CD14-positive monocyte (primary cell): ENCODE data around the gene NELFE. TPM values are rescaled to one million over a fixed set of nuclear protein-coding genes. Genes with fewer than 3 reads are reported as not detected.

Experiments
- DNase-seq, 3 donors: peaks; one replicate each; pipeline ENCODE4 v3.0.0-alpha.2; 2011 to 2022
- H2AFZ ChIP-seq: 2 replicates; pipeline ENCODE4 v1.6.0; 2012; ENCODE audit warnings: mild to moderate bottlenecking, low read depth, low read length, inconsistent platforms; ENCODE audit not compliant: insufficient read depth, poor library complexity, severe bottlenecking
- H3K27ac ChIP-seq, 2 donors: 1 replicate in 1 of 2; 2 replicates in 1 of 2; pipeline ENCODE4 v1.5.1; 2012 to 2013; ENCODE audit warnings: low read length in 2 of 2, control low read depth in 1 of 2, inconsistent platforms in 1 of 2, low read depth in 1 of 2, mild to moderate bottlenecking in 1 of 2
- H3K27me3 ChIP-seq, 2 donors: one replicate each; pipeline versions ENCODE4 v1.6.0 to v1.6.1; 2011 to 2013; ENCODE audit warnings: low read length in 2 of 2; ENCODE audit not compliant: control insufficient read depth in 2 of 2, insufficient read depth in 2 of 2
- H3K36me3 ChIP-seq, 2 donors: replicated peaks in 1 of 2; 1 replicate in 1 of 2; 2 replicates in 1 of 2; pipeline versions ENCODE4 v1.5.1 to v1.6.1; 2012 to 2013; ENCODE audit warnings: low read length in 2 of 2, control low read depth in 1 of 2, inconsistent platforms in 1 of 2, mild to moderate bottlenecking in 1 of 2; ENCODE audit not compliant: insufficient read depth in 2 of 2, control insufficient read depth in 1 of 2
- H3K4me1 ChIP-seq, 2 donors: 1 replicate in 1 of 2; 2 replicates in 1 of 2; pipeline versions ENCODE4 v1.5.1 to v1.6.1; 2012 to 2013; ENCODE audit warnings: low read length in 2 of 2, control low read depth in 1 of 2, inconsistent platforms in 1 of 2, mild to moderate bottlenecking in 1 of 2, moderate library complexity in 1 of 2; ENCODE audit not compliant: insufficient read depth in 2 of 2, control insufficient read depth in 1 of 2
- H3K4me2 ChIP-seq: replicated peaks from 2 replicates; pipeline ENCODE3; 2012; ENCODE audit warnings: low read length, moderate library complexity, mild to moderate bottlenecking; ENCODE audit not compliant: poor library complexity, severe bottlenecking; ENCODE audit errors: extremely low read depth
- H3K4me3 ChIP-seq, 3 experiments: fragments of 200-600 bp in 1 of 3; sonication (generic) in 1 of 3; replicated peaks in 1 of 3; 1 replicate in 2 of 3; 2 replicates in 1 of 3; pipeline ENCODE4 v1.5.1; 2011 to 2013; ENCODE audit warnings: low read length in 3 of 3, mild to moderate bottlenecking in 3 of 3, control low read depth in 2 of 3, low read depth in 2 of 3, inconsistent platforms in 1 of 3, moderate library complexity in 1 of 3
- H3K79me2 ChIP-seq: 2 replicates; pipeline ENCODE4 v1.6.0; 2012; ENCODE audit warnings: mild to moderate bottlenecking, control low read depth, inconsistent platforms, low read length, moderate library complexity; ENCODE audit not compliant: insufficient read depth
- H3K9ac ChIP-seq: 2 replicates; pipeline ENCODE4 v1.6.0; 2017; ENCODE audit warnings: low read length, mild to moderate bottlenecking; ENCODE audit not compliant: insufficient read depth, poor library complexity, severe bottlenecking
- H3K9me3 ChIP-seq, 2 donors: replicated peaks in 1 of 2; 1 replicate in 1 of 2; 2 replicates in 1 of 2; pipeline versions ENCODE4 v1.5.1 to v1.6.1; 2012 to 2013; ENCODE audit warnings: low read length in 2 of 2, control low read depth in 1 of 2; ENCODE audit not compliant: control insufficient read depth in 1 of 2, insufficient read depth in 1 of 2
- H4K20me1 ChIP-seq: 2 replicates; pipeline ENCODE4 v1.6.0; 2012; ENCODE audit warnings: mild to moderate bottlenecking, low read length, control low read depth, moderate library complexity; ENCODE audit not compliant: insufficient read depth
- H3K27ac Mint-ChIP-seq, 7 donors: one replicate each; pipeline ENCODE4 v1.8.0; 2020; ENCODE audit warnings: mild to moderate bottlenecking in 7 of 7, mixed read lengths in 7 of 7, moderate library complexity in 6 of 7, inconsistent platforms in 2 of 7
- H3K27me3 Mint-ChIP-seq, 3 donors: one replicate each; pipeline ENCODE4 v1.8.0; 2021 to 2022; ENCODE audit warnings: low read depth in 3 of 3, mild to moderate bottlenecking in 3 of 3, mixed read lengths in 3 of 3, moderate library complexity in 3 of 3, inconsistent platforms in 1 of 3
- H3K36me3 Mint-ChIP-seq, 2 donors: one replicate each; pipeline ENCODE4 v1.8.0; 2020; ENCODE audit warnings: mixed read lengths in 2 of 2, inconsistent platforms in 1 of 2, mild to moderate bottlenecking in 1 of 2
- H3K4me1 Mint-ChIP-seq: one replicate; pipeline ENCODE4 v1.8.0; 2020; ENCODE audit warnings: mild to moderate bottlenecking, mixed read lengths
- H3K4me3 Mint-ChIP-seq, 2 donors: one replicate each; pipeline ENCODE4 v1.8.0; 2020; ENCODE audit warnings: mild to moderate bottlenecking in 2 of 2, mixed read lengths in 2 of 2, moderate library complexity in 1 of 2
- H3K9me3 Mint-ChIP-seq, 7 donors: one replicate each; pipeline ENCODE4 v1.8.0; 2020 to 2022; ENCODE audit warnings: mixed read lengths in 7 of 7, mild to moderate bottlenecking in 6 of 7, moderate library complexity in 6 of 7, inconsistent platforms in 2 of 7
- CTCF ChIP-seq: fragments of 200-600 bp; IDR thresholded peaks from one replicate; pipeline ENCODE4 v1.8.0; 2022; ENCODE audit warnings: antibody characterized with exemption, mild to moderate bottlenecking
- WGBS: methylation state at CpG from one replicate; pipeline ENCODE4 v1.1.5; 2013; ENCODE audit warnings: missing lambda C conversion rate; ENCODE audit not compliant: insufficient coverage; 5-methylcytosine and 5-hydroxymethylcytosine counted together
- intact Hi-C, 2 donors: fragments of 100-400 bp; cut with micrococcal nuclease; formaldehyde crosslinking; loops; one replicate each; pipeline versions ENCODE4 v1.15.0 to v1.15.1; 2023
- polyA plus RNA-seq, 3 donors: library from polyadenylated mRNA; depleted of rRNA in 1 of 3; unstranded in 2 of 3; stranded (reverse) in 1 of 3; fragments of 300-500 nt in 2 of 3; fragments of >200 nt in 1 of 3; fragmentation: Illumina TruSeq in 2 of 3; gene quantifications; 1 replicate in 2 of 3; 2 replicates in 1 of 3; pipeline ENCODE4 v1.2.3, GENCODE V29; 2012 to 2021

The NELFE gene
- polyA plus RNA-seq, 3 donors: 48.8 to 74.4 (median 61.4) TPM

DNA sequence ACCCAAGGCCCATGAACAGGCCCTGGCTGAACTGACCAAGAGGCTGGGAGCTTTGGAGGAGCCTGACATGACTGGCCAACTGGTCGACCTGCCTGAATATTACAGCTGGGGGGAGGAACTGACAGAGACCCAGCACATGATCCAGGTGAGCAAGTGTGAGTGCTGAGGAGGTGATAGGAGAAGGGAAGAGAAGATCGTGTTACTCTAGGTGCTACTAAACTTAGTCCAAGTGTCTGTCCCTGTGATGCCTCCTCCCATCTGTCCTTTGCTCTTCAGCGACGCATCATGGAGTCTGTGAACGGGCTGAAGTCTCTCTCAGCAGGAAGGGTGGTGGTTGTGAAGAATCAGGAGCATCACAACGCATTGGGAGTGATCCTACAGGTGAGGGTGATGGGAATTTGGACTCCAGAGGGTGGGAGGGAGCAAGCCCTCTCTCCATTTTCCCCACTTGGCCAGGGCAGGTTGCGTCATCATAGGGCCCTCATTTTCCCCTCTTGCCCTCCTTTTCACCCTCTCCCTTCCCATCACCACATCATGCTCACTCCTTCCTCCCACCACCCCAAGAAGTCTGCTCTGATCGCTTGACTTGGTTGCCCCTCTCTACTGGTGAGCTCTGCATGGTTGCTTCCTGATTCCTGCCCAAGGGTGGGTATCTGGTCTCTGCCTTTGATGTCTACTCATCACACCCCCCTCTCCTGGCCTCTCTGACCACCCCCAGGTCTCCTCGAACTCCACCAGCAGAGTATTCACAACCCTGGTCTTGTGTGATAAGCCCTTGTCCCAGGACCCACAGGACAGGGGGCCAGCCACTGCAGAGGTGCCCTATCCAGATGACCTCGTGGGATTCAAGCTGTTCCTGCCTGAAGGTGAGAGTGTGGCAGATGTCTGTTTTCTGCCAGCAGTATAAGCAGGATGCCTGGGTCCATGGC, 8.5 kb upstream of the NELFE start:
- H3K4me3 Mint-ChIP-seq: no peak overlapping the region
- 89% methylated on average over 5 of the region's 10 CpGs for WGBS

GRCh38 chr6:31966506-31966905, 7.7 kb upstream of the NELFE start:
- Histone ChIP-seq H3K79me2 (peaks cover 11% of the 10 kb centered on the region), H3K36me3 (peaks cover 85 to 92% of the 10 kb centered on the region in 2 donors), H3K4me2 (no peak overlapping the region), H3K27ac (no peak overlapping the region), H4K20me1 (no peaks in the 10 kb centered on the region), H3K4me3 (no peak overlapping the region), H3K9me3 (no peaks in the 10 kb centered on the region), H3K4me1 (peaks cover 8 to 12% of the 10 kb centered on the region in 2 donors), H3K27me3 (no peaks in the 10 kb centered on the region), H2AFZ (no peak overlapping the region), H3K9ac (no peak overlapping the region)
- TF ChIP-seq CTCF: no peak
- Mint-ChIP-seq H3K27me3 (peaks cover 0 to 1% (median 0%) of the 10 kb centered on the region in 3 donors), H3K4me1 (peaks cover 15% of the 10 kb centered on the region), H3K9me3 (no peaks in the 10 kb centered on the region), H3K4me3 (no peak overlapping the region), H3K27ac (peak overlapping the region in 1 of 7 donors; percentile 21), H3K36me3 (peaks cover 84 to 86% of the 10 kb centered on the region in 2 donors)
- intact Hi-C loops: no loop called here
- WGBS: 98% methylated on average over 6 of the region's 7 CpGs
- DNase-seq: no peak

More for the DNA sequence above, 8.5 kb upstream of the NELFE start:
- Histone ChIP-seq H3K9me3 (no peaks in the 10 kb centered on the region), H3K27me3 (no peaks in the 10 kb centered on the region), H3K36me3 (peaks cover 77 to 85% of the 10 kb centered on the region in 2 donors), H3K4me1 (peaks cover 10 to 15% of the 10 kb centered on the region in 2 donors), H3K9ac (no peak overlapping the region), H3K4me3 (no peak overlapping the region), H4K20me1 (no peaks in the 10 kb centered on the region), H2AFZ (no peak overlapping the region), H3K79me2 (peaks cover 12% of the 10 kb centered on the region), H3K27ac (peak overlapping the region in 1 of 2 donors; percentile 26), H3K4me2 (no peak overlapping the region)
- intact Hi-C loops: no loop called here
- H3K36me3 Mint-ChIP-seq: peaks cover 77 to 79% of the 10 kb centered on the region in 2 donors
- H3K9me3 Mint-ChIP-seq: no peaks in the 10 kb centered on the region
- TF ChIP-seq CTCF: no peak
- H3K27ac Mint-ChIP-seq: peak overlapping the region in 6 of 7 donors; percentile 19 to 79 (median 55)
- H3K27me3 Mint-ChIP-seq: peaks cover 0 to 2% (median 1%) of the 10 kb centered on the region in 3 donors
- no peak for DNase-seq
- peaks cover 18% of the 10 kb centered on the region for H3K4me1 Mint-ChIP-seq
